Sigmoid colon (tissue), 4 donors: ENCODE measurements around the gene TNFRSF17.

Experiments
- CTCF ChIP-seq, 4 experiments: fragments of 450-650 bp in 3 of 4; fragments of 200-600 bp in 1 of 4; IDR thresholded peaks; one replicate each; pipeline ENCODE4 v1.5.1; 2016 to 2019; ENCODE audit warnings: antibody characterized with exemption in 4 of 4, mild to moderate bottlenecking in 3 of 4, moderate library complexity in 2 of 4
- EP300 ChIP-seq, 4 donors: sonication (generic); formaldehyde crosslinking; IDR thresholded peaks; one replicate each; pipeline ENCODE4 v1.6.1; 2017; ENCODE audit warnings: antibody characterized with exemption in 4 of 4
- POLR2A ChIP-seq, 2 donors: fragments of 450-650 bp; IDR thresholded peaks; one replicate each; pipeline ENCODE4 v1.6.1; 2016; ENCODE audit warnings: antibody characterized with exemption in 2 of 2, mild to moderate bottlenecking in 2 of 2, moderate library complexity in 2 of 2
- POLR2AphosphoS5 ChIP-seq, 4 donors: sonication (generic); formaldehyde crosslinking; IDR thresholded peaks; one replicate each; pipeline ENCODE4 v1.6.1; 2017; ENCODE audit warnings: antibody characterized with exemption in 4 of 4

GRCh38 chr16:11950388-11950787 is 14.6 kb upstream of the TNFRSF17 start:
- TF ChIP-seq EP300 (IDR thresholded peaks at IDR 0.05) (no peak), CTCF (IDR thresholded peaks at IDR 0.05) (no peak), POLR2AphosphoS5 (IDR thresholded peaks at IDR 0.05) (no peak), POLR2A (IDR thresholded peaks at IDR 0.05) (no peak)
